GF-D8 (cell line): ENCODE measurements around the gene INSL4.

Experiments used
- DNase-seq: peaks from one replicate; lab custom pipeline; 2025; lab: John Stamatoyannopoulos, UW

INSL4 gene

GRCh38 chr9:5231212-5231611, at the start of gene INSL4:
INSL4 (plus strand) TSS chr9:5231419; CDS start chr9:5231524, 105 bp downstream.
- DNase-seq, result no peak

GRCh38 chr9:5184776-5185175, 46.4 kb upstream of the INSL4 start:
- no peak for DNase-seq

GRCh38 chr9:5185220-5185840, 45.9 kb upstream of the INSL4 start, which contains the start of gene INSL6:
INSL6 (minus strand) TSS chr9:5185639; CDS start chr9:5185602, 37 bp downstream.
- no peak for DNase-seq

- no peak for DNase-seq
These were observed 44.6 kb upstream of the INSL4 start for GRCh38 chr9:5186416-5187169.

GRCh38 chr9:5188060-5188984, 42.9 kb upstream of the INSL4 start:
- DNase-seq, result no peak

- DNase-seq, result no peak
These were observed 39.2 kb upstream of the INSL4 start for GRCh38 chr9:5191985-5192384.

- DNase-seq, result no peak
These were observed 37.9 kb upstream of the INSL4 start for GRCh38 chr9:5193345-5193744.

- no peak for DNase-seq
These were observed 35.8 kb upstream of the INSL4 start for GRCh38 chr9:5195463-5195862.

- no peak for DNase-seq
These were observed 26.1 kb upstream of the INSL4 start for GRCh38 chr9:5205071-5205470.

GRCh38 chr9:5230554-5230953, 665 bp upstream of the INSL4 start:
- DNase-seq, result no peak

GRCh38 chr9:5263351-5264218, 32.4 kb downstream of the INSL4 start:
- DNase-seq, result no peak

GRCh38 chr9:5264219-5264595, 33.0 kb downstream of the INSL4 start:
- no peak for DNase-seq

GRCh38 chr9:5265939-5266338, 34.7 kb downstream of the INSL4 start:
- DNase-seq, result no peak

GRCh38 chr9:5269249-5269715, 38.1 kb downstream of the INSL4 start:
- no peak for DNase-seq

- DNase-seq, result no peak
These were observed 43.6 kb downstream of the INSL4 start for GRCh38 chr9:5274770-5275169.

GRCh38 chr9:5278486-5278885, 47.3 kb downstream of the INSL4 start:
- DNase-seq, result no peak
